GM19240 (cell line): ENCODE results near the gene DDI2.
"Not testable (repeated sequence)": the region's sequence is repeated elsewhere in the genome, so short reads cannot be mapped to it uniquely, and the experiment has no call there.

Source experiments
- DNase-seq: peaks from one replicate; pipeline ENCODE4 v3.0.0; 2011; ENCODE audit warnings: low spot score; ENCODE audit not compliant: insufficient read length

The DDI2 gene

DNA sequence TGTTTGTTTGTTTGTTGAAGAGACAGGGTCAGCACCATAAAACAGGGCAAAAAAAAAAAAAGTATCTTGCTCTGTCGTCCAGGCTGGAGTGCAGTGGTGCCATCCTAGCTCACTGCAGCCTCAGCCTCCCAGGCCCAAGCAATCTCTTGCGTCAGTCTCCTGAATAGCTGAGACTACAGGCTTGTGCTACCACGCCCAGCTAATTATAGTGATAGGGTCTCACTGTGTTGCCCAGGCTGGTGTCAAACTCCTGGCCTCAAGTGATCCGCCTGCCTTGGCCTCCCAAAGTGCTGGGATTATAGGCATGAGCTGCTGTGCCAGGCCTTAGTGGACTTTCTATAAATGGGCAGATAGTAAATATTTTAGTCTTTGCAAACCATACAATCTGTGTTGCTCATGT lies 19.2 kb downstream of the DDI2 start:
- no peak for DNase-seq

DNA sequence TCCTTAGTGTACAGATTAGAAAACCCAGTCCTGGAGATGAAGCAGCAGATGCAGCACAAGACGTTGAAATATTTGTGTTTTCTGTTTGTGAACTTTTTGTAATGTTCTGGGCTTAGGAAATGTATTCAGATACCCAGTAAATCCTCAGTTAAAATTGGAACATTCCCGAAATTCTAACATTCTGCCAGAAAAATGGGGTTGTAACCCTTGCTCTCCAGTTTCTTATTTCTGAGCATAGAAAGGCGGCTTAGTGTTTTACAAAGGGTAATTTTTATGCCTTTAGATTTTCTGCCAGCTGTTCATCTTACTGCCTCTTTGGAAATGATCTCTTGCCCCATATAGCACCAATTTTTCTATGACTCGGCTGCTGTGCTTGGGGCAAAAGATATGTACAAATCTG lies 20.6 kb downstream of the DDI2 start:
- no peak for DNase-seq

- no peak for DNase-seq
Measured at GRCh38 chr1:15639262-15639661, 22.0 kb downstream of the DDI2 start.

- DNase-seq = no peak
Measured at GRCh38 chr1:15639931-15640330, 22.7 kb downstream of the DDI2 start.

GRCh38 chr1:15640667-15641066 lies 23.4 kb downstream of the DDI2 start:
- no peak for DNase-seq

DNA sequence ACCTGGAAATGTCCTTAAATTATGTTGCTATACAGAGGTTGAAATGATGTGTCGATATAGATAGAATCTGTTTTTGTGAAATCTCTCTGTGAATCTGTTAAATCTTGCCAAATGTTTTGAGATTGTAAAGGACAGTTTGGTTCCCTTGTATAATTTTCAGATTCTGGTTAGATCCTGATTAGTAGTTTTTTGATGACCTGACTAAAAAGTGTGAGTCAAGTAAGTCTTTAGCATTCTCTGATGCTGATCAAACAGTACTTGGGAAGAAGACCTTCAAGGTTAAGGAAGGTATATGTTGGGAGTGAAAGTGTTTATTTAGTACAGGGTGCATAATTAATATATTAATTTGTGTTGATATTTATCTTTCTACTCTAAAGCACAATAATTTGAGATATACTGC lies 32.7 kb downstream of the DDI2 start:
- DNase-seq = no peak

DNA sequence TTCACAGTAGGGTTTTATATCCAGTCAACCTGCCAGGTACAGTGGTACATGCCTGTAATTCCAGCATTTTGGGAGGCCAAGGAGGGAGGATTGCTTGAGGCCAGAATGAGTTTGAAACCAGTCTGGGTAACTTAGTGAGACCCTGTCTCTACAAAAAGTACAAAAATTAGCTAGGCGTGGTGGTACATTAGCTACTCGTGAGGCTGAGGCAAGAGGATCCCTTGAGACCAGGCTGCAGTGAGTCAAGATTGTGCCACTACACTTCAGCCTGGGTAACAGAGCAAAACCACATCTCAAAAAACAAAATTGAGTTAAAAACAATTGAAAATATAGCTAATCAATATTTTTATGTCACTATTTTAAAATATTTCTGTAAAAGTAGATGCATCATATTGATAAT lies 33.2 kb downstream of the DDI2 start:
- no peak for DNase-seq

DNA sequence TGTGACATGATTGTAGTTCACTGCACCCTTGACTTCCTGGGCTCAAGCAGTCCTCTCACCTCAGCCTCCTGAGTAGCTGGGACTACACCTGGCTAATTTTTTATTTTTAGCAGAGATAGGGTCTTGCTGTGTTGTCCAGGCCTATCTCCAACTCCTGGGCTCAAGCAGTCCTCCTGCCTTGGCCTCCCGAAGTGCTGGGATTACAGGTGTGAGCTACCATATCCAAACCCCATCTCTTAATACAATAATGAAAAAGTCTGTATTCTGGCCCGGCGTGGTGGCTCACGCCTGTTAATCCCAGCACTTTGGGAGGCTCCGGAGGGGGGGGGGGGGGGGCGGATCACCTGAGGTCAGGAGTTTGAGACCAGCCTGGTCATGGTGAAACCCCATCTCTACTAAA lies 34.9 kb downstream of the DDI2 start:
- DNase-seq = not testable (repeated sequence)

- DNase-seq = no peak
Measured at GRCh38 chr1:15654091-15654690, 36.9 kb downstream of the DDI2 start.

GRCh38 chr1:15656464-15656863 lies 39.2 kb downstream of the DDI2 start:
- no peak for DNase-seq

DNA sequence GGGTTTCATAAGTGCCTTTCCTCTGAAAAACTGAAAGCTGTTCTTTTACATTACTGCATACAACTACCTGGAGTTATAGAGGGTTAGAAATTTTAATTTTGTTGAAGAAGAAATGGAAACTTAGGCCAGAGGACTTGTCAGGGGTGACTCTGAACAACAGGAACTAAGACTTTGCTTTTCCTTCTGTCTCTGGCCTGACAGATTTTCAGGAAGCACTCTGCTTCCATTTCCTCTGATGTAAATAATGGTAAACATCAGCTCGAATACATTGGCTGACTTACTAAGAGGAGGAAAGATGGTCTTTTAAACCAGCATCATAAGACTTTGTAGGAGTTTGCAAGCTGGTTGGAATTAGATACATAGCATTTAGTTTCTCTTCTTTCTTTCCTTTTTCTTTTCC lies 39.8 kb downstream of the DDI2 start:
- no peak for DNase-seq

- DNase-seq = no peak
Measured at GRCh38 chr1:15660151-15660550, 42.9 kb downstream of the DDI2 start.

DNA sequence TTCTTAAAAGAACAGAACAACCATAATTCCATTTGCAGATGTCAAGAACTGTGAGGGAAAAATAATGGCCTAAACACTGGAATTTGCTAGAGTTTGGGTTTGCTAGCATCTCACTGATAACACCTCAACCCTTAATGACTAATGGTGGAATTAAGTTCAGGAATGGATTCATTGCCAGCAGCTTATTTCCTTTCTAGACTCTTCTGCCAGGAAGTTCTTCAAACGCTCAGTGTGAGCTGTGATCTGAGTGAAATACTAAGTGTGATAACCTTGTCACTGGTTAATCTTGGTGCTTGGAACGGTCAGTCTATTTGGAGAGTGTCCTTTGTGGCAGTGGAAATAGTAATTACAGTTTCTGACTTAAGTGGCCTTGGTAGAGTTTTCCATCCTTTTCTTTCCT lies 45.2 kb downstream of the DDI2 start:
- DNase-seq = no peak

DNA sequence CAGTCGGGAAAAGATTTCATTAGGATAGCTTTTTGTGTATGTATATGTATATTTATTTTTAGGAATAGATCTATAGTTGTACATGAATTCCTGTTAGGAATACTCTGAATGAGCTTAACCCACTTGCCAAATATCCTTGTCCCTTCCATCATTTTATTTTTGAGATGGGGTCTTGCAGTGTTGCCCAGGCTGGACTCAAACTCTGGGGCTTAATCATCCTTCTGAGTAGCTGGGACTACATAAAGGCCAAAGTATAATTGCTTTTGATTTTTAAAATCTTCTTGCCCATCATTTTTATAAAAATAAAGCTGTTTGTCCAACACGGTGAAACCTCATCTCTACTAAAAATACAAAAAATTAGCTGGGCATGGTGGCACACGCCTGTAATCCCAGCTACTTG lies 46.7 kb downstream of the DDI2 start:
- DNase-seq = no peak

GRCh38 chr1:15667362-15667761 lies 50.1 kb downstream of the DDI2 start:
- DNase-seq = no peak

- DNase-seq = no peak
Measured at GRCh38 chr1:15668089-15668754, 51.0 kb downstream of the DDI2 start.

DNA sequence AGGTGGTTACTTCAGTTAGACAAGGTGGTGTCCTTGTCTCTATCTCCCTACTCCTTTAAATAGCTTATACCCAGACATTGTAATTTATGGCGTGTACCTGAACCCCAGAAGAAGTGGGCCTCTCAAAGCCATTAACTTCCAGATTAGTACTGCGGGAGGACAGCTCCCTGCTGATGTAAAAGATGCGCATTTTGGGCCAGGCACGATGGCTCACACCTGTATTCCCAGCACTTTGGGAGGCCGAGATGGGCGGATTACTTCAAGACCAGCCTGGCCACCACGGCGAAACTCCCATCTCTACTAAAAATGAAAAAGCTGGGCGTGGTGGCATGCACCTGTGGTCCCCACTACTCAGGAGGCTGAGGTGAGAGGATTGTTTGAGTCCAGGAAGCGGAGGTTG lies 51.8 kb downstream of the DDI2 start:
- DNase-seq = no peak

- DNase-seq = no peak
Measured at GRCh38 chr1:15669864-15670263, 52.6 kb downstream of the DDI2 start.

- DNase-seq = no peak
Measured at GRCh38 chr1:15671430-15671829, 54.2 kb downstream of the DDI2 start.

DNA sequence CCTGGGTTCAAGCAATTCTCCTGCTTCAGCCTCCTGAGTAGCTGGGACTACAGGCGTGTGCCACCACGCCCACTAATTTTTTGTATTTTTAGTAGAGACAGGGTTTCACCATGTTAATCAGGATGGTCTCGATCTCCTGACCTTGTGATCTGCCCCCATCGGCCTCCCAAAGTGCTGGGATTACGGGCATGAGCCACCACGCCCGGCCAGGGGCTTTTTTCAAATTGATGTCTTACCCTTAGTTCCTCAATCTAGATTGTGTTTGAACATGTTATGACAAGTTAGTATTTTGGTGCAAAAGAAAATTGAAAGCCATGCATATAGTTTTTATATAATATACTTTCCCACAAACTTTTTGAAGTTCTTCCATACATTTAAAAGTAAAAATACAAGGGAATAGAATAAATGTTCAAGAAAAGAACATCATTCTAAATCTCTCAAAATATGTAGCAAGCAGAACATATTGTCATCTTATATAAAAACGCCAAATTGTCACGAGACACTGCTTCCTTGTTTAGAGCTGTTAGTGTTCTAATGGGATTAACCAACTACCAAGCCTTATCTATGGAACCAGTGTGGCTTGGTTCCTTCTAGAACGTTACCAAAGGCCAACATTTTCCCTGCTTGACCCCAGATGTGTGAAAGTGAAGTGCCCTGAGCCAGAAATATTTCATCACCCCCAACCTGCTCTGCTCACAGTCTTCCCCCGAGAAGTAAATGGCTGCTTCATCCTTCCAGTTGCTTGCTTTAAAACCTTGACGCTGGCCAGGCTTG lies 57.3 kb downstream of the DDI2 start:
- no peak for DNase-seq

GRCh38 chr1:15676010-15676409 lies 58.8 kb downstream of the DDI2 start:
- DNase-seq = no peak

DNA sequence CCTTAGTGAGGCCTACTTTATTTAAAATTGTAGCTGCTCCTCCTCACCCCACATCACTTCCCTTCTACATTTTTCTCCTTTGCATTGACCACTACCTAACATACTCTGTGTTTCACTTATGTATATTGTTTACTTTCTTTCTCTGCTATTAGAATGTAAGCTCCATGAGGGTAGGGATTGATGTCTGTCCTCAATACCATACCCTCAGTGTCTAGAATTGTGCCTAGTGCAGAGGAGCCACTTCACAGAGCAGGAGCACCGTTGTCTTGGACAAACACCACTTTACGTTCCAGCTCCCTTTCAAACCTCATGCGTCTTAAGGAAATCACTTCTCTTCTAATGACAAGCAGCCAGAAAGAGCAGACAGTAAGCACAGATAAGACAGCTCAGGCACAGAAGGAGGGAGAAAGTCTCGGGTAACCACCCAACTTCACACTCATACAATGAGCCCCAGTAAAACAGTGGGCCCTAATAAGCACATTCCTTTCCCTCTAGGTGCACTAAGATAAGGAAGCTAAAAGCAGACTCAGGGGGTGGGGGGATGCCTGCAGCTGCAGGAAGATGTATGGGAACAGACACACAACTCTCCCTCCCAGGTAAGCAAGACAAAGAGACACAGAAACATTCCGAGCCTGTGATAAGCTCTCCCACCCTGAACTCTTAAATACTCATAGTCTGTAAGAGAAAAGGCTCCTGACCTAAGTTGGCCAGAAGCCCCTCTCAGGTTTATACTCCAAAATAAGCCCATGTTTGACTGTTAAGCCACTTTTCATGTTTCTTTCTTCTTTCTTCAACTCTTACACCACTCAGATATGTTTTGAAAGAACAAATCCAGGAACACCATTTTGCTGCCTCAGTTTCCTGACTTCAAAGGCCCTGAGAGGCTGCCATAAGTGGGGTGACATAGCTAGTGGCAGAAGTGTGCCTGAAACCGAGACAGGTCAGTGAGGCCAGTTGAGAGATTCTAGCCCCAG lies 59.7 kb downstream of the DDI2 start:
- DNase-seq = no peak
